HG02642 (cell line): Measurements from ENCODE around the gene SRP54.
"Not testable (repeated sequence)": the region's sequence is repeated elsewhere in the genome, so short reads cannot be mapped to it uniquely, and the experiment has no call there.

ENCODE experiments used
- ATAC-seq: cut with Tn5 transposase; IDR thresholded peaks from one replicate; pipeline ENCODE4 v1.9.1; 2021; ENCODE audit warnings: mild to moderate bottlenecking; ENCODE audit not compliant: unreplicated experiment, poor library complexity

Gene SRP54

GRCh38 chr14:34983148-34983760 lies 462 bp downstream of the SRP54 start:
- peak; percentile 28 for ATAC-seq

- ATAC-seq, result no peak
Observed at GRCh38 chr14:34983786-34984185, 994 bp downstream of the SRP54 start.

GRCh38 chr14:34985740-34986139 lies 2.9 kb downstream of the SRP54 start:
- no peak for ATAC-seq

- ATAC-seq, result no peak
Observed at GRCh38 chr14:34987180-34987579, 4.4 kb downstream of the SRP54 start.

GRCh38 chr14:34989762-34990161 lies 7.0 kb downstream of the SRP54 start:
- ATAC-seq, result no peak

- ATAC-seq, result no peak
Observed at GRCh38 chr14:34993426-34993825, 10.6 kb downstream of the SRP54 start.

GRCh38 chr14:34994668-34995067 lies 11.9 kb downstream of the SRP54 start:
- ATAC-seq, result no peak

GRCh38 chr14:34997762-34998161 lies 15.0 kb downstream of the SRP54 start:
- no peak for ATAC-seq

- no peak for ATAC-seq
Observed at GRCh38 chr14:34999500-34999899, 16.7 kb downstream of the SRP54 start.

- ATAC-seq, result no peak
Observed at GRCh38 chr14:35001621-35002020, 18.8 kb downstream of the SRP54 start.

GRCh38 chr14:35004839-35005238 lies 22.0 kb downstream of the SRP54 start:
- ATAC-seq, result no peak

GRCh38 chr14:35016568-35016967 lies 33.8 kb downstream of the SRP54 start:
- ATAC-seq, result no peak

- ATAC-seq, result no peak
Observed at GRCh38 chr14:35020713-35021112, 37.9 kb downstream of the SRP54 start.

- ATAC-seq, result no peak
Observed at GRCh38 chr14:35028435-35028834, 45.6 kb downstream of the SRP54 start.

GRCh38 chr14:35032562-35032961 lies 49.8 kb downstream of the SRP54 start:
- ATAC-seq, result no peak

- ATAC-seq, result no peak
Observed at GRCh38 chr14:35034440-35034833, 51.6 kb downstream of the SRP54 start.

- not testable (repeated sequence) for ATAC-seq
Observed at GRCh38 chr14:35034944-35035554, 52.3 kb downstream of the SRP54 start.

- not testable (repeated sequence) for ATAC-seq
Observed at GRCh38 chr14:35038312-35038711, 55.5 kb downstream of the SRP54 start.

GRCh38 chr14:35042632-35043031 lies 59.8 kb downstream of the SRP54 start:
- ATAC-seq, result no peak

GRCh38 chr14:35043046-35043445 lies 60.3 kb downstream of the SRP54 start:
- ATAC-seq, result no peak

- no peak for ATAC-seq
Observed at GRCh38 chr14:35044939-35045797, 62.4 kb downstream of the SRP54 start.

GRCh38 chr14:35045798-35046047 lies 62.9 kb downstream of the SRP54 start:
- no peak for ATAC-seq
